ENCODE data around the gene ZRANB3.

Gene ZRANB3

GRCh38 chr2:135317375-135317774 is 213.6 kb downstream of the ZRANB3 start:
- no peak for TF ChIP-seq TAF1 (IDR thresholded peaks at IDR 0.05; ENCODE audit: borderline replicate concordance, insufficient read depth, low read length)
- TF ChIP-seq POLR2AphosphoS5 (IDR thresholded peaks at IDR 0.05; ENCODE audit: low read depth, low read length) = no peak
- TF ChIP-seq, protein P1, sequence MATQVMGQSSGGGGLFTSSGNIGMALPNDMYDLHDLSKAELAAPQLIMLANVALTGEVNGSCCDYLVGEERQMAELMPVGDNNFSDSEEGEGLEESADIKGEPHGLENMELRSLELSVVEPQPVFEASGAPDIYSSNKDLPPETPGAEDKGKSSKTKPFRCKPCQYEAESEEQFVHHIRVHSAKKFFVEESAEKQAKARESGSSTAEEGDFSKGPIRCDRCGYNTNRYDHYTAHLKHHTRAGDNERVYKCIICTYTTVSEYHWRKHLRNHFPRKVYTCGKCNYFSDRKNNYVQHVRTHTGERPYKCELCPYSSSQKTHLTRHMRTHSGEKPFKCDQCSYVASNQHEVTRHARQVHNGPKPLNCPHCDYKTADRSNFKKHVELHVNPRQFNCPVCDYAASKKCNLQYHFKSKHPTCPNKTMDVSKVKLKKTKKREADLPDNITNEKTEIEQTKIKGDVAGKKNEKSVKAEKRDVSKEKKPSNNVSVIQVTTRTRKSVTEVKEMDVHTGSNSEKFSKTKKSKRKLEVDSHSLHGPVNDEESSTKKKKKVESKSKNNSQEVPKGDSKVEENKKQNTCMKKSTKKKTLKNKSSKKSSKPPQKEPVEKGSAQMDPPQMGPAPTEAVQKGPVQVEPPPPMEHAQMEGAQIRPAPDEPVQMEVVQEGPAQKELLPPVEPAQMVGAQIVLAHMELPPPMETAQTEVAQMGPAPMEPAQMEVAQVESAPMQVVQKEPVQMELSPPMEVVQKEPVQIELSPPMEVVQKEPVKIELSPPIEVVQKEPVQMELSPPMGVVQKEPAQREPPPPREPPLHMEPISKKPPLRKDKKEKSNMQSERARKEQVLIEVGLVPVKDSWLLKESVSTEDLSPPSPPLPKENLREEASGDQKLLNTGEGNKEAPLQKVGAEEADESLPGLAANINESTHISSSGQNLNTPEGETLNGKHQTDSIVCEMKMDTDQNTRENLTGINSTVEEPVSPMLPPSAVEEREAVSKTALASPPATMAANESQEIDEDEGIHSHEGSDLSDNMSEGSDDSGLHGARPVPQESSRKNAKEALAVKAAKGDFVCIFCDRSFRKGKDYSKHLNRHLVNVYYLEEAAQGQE (IDR thresholded peaks at IDR 0.05; ENCODE audit: insufficient read depth in 1 of 2, low read depth in 2 of 2, low read length in 2 of 2) = no peak
- TF ChIP-seq SIN3A (IDR thresholded peaks at IDR 0.05; ENCODE audit: borderline replicate concordance, insufficient read depth, low read length) = no peak
- TF ChIP-seq FOXP2 (optimal IDR thresholded peaks at IDR 0.05; ENCODE audit: borderline replicate concordance, extremely low read depth, extremely low read length, insufficient read depth) = no peak

DNA sequence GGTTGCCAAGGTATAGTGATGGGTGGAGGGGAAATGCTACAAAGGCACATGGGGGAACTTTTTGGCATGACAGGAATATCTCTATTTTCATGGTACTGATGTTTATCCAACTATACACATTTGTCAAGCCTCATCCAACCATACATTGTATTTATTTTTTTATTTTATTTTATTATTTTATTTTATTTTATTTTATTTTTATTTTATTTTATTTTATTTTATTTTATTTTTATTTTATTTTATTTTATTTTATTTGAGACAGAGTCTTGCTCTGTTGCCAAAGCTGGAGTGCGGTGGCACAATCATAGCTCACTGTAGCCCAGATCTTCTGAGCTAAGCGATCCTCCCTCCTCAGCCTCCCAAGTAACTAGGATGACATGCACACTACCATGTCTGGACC is 219.1 kb downstream of the ZRANB3 start:
- TF ChIP-seq TAF1 (IDR thresholded peaks at IDR 0.05; ENCODE audit: borderline replicate concordance, insufficient read depth, low read length) (no peak), POLR2AphosphoS5 (IDR thresholded peaks at IDR 0.05; ENCODE audit: low read depth, low read length) (no peak), FOXP2 (optimal IDR thresholded peaks at IDR 0.05; ENCODE audit: borderline replicate concordance, extremely low read depth, extremely low read length, insufficient read depth) (no peak), SIN3A (IDR thresholded peaks at IDR 0.05; ENCODE audit: borderline replicate concordance, insufficient read depth, low read length) (no peak)
- TF ChIP-seq, protein P1 (IDR thresholded peaks at IDR 0.05; ENCODE audit: insufficient read depth in 1 of 2, low read depth in 2 of 2, low read length in 2 of 2) = no peak

- no peak for TF ChIP-seq POLR2AphosphoS5 (IDR thresholded peaks at IDR 0.05; ENCODE audit: low read depth, low read length)
- TF ChIP-seq TAF1 (IDR thresholded peaks at IDR 0.05; ENCODE audit: borderline replicate concordance, insufficient read depth, low read length) = no peak
- TF ChIP-seq SIN3A (IDR thresholded peaks at IDR 0.05; ENCODE audit: borderline replicate concordance, insufficient read depth, low read length) = no peak
- no peak for TF ChIP-seq FOXP2 (optimal IDR thresholded peaks at IDR 0.05; ENCODE audit: borderline replicate concordance, extremely low read depth, extremely low read length, insufficient read depth)
- TF ChIP-seq, protein P1 (IDR thresholded peaks at IDR 0.05; ENCODE audit: insufficient read depth in 1 of 2, low read depth in 2 of 2, low read length in 2 of 2) = no peak
Observed at GRCh38 chr2:135311268-135311667, 219.8 kb downstream of the ZRANB3 start.

DNA sequence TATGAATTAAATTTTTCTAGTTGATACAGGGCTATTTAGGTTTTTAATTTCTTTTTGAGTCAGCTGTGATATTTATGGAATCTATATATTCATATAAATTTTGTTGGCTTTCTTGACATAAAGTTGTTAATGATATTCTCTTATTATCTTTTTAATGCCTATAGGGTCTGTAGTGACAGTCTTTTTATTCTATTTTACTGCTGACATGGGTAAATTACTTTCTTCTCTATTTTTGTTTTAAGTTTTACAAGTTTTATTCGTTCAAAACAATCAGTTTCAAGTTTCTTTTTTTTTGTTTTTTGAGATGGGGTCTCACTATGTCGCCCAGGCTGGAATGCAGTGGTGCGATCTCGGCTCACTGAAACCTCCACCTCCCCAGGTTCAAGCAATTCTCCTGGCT is 226.3 kb downstream of the ZRANB3 start:
- TF ChIP-seq FOXP2 (optimal IDR thresholded peaks at IDR 0.05; ENCODE audit: borderline replicate concordance, extremely low read depth, extremely low read length, insufficient read depth) (no peak), POLR2AphosphoS5 (IDR thresholded peaks at IDR 0.05; ENCODE audit: low read depth, low read length) (no peak), TAF1 (IDR thresholded peaks at IDR 0.05; ENCODE audit: borderline replicate concordance, insufficient read depth, low read length) (no peak), SIN3A (IDR thresholded peaks at IDR 0.05; ENCODE audit: borderline replicate concordance, insufficient read depth, low read length) (no peak)
- TF ChIP-seq, protein P1 (IDR thresholded peaks at IDR 0.05; ENCODE audit: insufficient read depth in 1 of 2, low read depth in 2 of 2, low read length in 2 of 2) = no peak

Measured in PFSK-1 (cell line).